K562 (cell line): Measurements from ENCODE around the gene JHY.
A peak's percentile ranks its signal among the peaks of the same experiment; 100 is the strongest.

ENCODE experiments used
- CHD2 ChIP-seq: IDR thresholded peaks from 2 replicates; pipeline ENCODE4 v1.6.1; 2011; ENCODE audit warnings: low read depth, low read length
- JUND ChIP-seq, 2 experiments: IDR thresholded peaks; 2 replicates in 1 of 2; 3 replicates in 1 of 2; pipeline ENCODE4 v1.6.1; 2011; ENCODE audit warnings: borderline replicate concordance in 2 of 2, low read depth in 2 of 2, low read length in 2 of 2, improper control_type of control experiment in 1 of 2, missing biosample characterization in 1 of 2, missing genetic modification characterization in 1 of 2, missing genetic modification reagents in 1 of 2
- TBL1XR1 ChIP-seq, 2 experiments: IDR thresholded peaks; 2 replicates each; pipeline ENCODE4 v1.6.1; 2012; ENCODE audit warnings: improper control_type of control experiment in 2 of 2, low read length in 2 of 2, mild to moderate bottlenecking in 1 of 2
- TF ChIP-seq, protein P1 (sequence below): sonication (generic); formaldehyde crosslinking; IDR thresholded peaks from 2 replicates; pipeline ENCODE4 v1.9.0; 2022; ENCODE audit warnings: mild to moderate bottlenecking, missing genetic modification reagents
- TF ChIP-seq, protein P2 (sequence below), 3 experiments: IDR thresholded peaks in 2 of 3; conservative IDR thresholded peaks in 1 of 3; 2 replicates each; pipeline ENCODE4 v1.5.1; 2011 to 2012; ENCODE audit warnings: low read length in 3 of 3, mild to moderate bottlenecking in 3 of 3, control low read depth in 2 of 3, improper control_type of control experiment in 1 of 3, inconsistent platforms in 1 of 3, low read depth in 1 of 3, mixed read lengths in 1 of 3, moderate library complexity in 1 of 3; ENCODE audit not compliant: insufficient read depth in 2 of 3

DNA sequence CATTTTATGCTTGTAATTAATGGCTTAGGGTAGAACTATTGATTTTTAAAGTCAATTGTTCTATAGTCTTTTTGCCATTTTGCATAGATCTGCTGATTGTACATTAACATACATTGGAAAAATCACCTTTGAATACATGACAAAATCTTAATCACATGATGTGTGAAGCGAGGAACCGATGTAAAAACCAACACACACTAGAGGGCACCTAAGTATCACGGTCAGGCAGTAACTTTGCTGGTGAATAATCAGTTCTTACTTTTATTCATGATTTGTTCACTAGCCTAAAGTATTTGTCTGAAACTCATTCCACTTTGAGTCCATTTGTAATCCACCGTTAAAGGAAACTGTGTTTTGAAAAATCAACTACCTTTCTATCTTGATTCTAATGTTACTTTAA is 28.2 kb downstream of the JHY start:
- TF ChIP-seq TBL1XR1 (IDR thresholded peaks at IDR 0.05; ENCODE audit: low read length in 2 of 2) (no peak), CHD2 (no peak), JUND (IDR thresholded peaks at IDR 0.05; ENCODE audit: borderline replicate concordance, low read depth, low read length) (no peak), JUND (tag; IDR thresholded peaks at IDR 0.05; ENCODE audit: borderline replicate concordance, low read depth, low read length) (no peak)
- TF ChIP-seq, protein P1, sequence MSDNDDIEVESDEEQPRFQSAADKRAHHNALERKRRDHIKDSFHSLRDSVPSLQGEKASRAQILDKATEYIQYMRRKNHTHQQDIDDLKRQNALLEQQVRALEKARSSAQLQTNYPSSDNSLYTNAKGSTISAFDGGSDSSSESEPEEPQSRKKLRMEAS (CRISPR knock-in tag), result no peak
- TF ChIP-seq, protein P2, sequence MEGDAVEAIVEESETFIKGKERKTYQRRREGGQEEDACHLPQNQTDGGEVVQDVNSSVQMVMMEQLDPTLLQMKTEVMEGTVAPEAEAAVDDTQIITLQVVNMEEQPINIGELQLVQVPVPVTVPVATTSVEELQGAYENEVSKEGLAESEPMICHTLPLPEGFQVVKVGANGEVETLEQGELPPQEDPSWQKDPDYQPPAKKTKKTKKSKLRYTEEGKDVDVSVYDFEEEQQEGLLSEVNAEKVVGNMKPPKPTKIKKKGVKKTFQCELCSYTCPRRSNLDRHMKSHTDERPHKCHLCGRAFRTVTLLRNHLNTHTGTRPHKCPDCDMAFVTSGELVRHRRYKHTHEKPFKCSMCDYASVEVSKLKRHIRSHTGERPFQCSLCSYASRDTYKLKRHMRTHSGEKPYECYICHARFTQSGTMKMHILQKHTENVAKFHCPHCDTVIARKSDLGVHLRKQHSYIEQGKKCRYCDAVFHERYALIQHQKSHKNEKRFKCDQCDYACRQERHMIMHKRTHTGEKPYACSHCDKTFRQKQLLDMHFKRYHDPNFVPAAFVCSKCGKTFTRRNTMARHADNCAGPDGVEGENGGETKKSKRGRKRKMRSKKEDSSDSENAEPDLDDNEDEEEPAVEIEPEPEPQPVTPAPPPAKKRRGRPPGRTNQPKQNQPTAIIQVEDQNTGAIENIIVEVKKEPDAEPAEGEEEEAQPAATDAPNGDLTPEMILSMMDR (IDR thresholded peaks at IDR 0.05 in 2 of 3, conservative IDR thresholded peaks at IDR 0.05 in 1 of 3; ENCODE audit: insufficient read depth in 2 of 3, low read depth in 1 of 3, low read length in 3 of 3), result peak in 1 of 3 experiments; percentile 43; a peak in 2 of 6 replicates
